ENCODE measurements around the gene HOXC10. TPM values are rescaled to one million over a fixed set of nuclear protein-coding genes. Genes with fewer than 3 reads are reported as not detected.

Gene HOXC10
- total RNA-seq, 1 experiment from 2014 or later = 154 TPM

GRCh38 chr12:53987787-53988230, 2.9 kb downstream of the HOXC10 start:
- TF ChIP-seq SIN3A (IDR thresholded peaks at IDR 0.05; ENCODE audit: borderline replicate concordance, insufficient read depth, low read depth, low read length) (0 out of 2 replicates have a peak, but pooled peaks have one; percentile 47), TCF7L2 (IDR thresholded peaks at IDR 0.05; ENCODE audit: low read depth, low read length) (no peak)
- in situ Hi-C loops (cut with HindIII; ENCODE audit: low pct_unique_long_range_greater_than_20kb, low sequenced_read_pairs) (no loop called here), intact Hi-C loops (cut with micrococcal nuclease; ENCODE audit: unreplicated experiment) (no loop called here)
- H3K36me3 ChIP-seq (ENCODE audit: control insufficient read depth, insufficient read depth, low read length) = no peaks in the 10 kb centered on the region
- H3K4me1 ChIP-seq (ENCODE audit: control insufficient read depth, insufficient read depth, low read length) = peaks cover 16% of the 10 kb centered on the region
- no peaks in the 10 kb centered on the region for H3K27me3 ChIP-seq (ENCODE audit: control insufficient read depth, insufficient read depth, low read length)
- H3K4me3 ChIP-seq (ENCODE audit: low read depth in 2 of 2, low read length in 2 of 2) = peak overlapping the region; percentile 66 to 67
- ChIA-PET POLR2A (interaction anchor here (0.6 to 1.8 kb wide), 3 partner anchors 10 to 15 kb away, joined by 3 to 9 read pairs (median 4); no protein-coding TSS in a partner anchor), CTCF (interaction anchor here (0.7 to 1.3 kb wide), 5 partner anchors 10 to 214 kb away, joined by 3 to 8 read pairs (median 5); no protein-coding TSS in a partner anchor)
- DNase-seq (ENCODE audit: low read depth, low spot score) = no peak
- H3K9me3 ChIP-seq (ENCODE audit: control insufficient read depth, insufficient read depth, low read depth, low read length) = no peaks in the 10 kb centered on the region
- BruUV-seq (replicated peaks) = no TSS peak
- H3K27ac ChIP-seq (ENCODE audit: low read length) = peak overlapping the region; percentile 99
- ATAC-seq = no peak

GRCh38 chr12:53988541-53989226, 3.7 kb downstream of the HOXC10 start:
- peak overlapping the region; percentile 66 to 67 for H3K4me3 ChIP-seq (ENCODE audit: low read depth in 2 of 2, low read length in 2 of 2)
- CTCF ChIA-PET = interaction anchor here (0.7 to 1.3 kb wide), 2 partner anchors 9 to 210 kb away, joined by 5 to 8 read pairs; no protein-coding TSS in a partner anchor

More at GRCh38 chr12:53988541-53989226, 3.7 kb downstream of the HOXC10 start:
- Histone ChIP-seq H3K27ac (ENCODE audit: low read length) (peak overlapping the region; percentile 99), H3K9me3 (ENCODE audit: control insufficient read depth, insufficient read depth, low read depth, low read length) (no peaks in the 10 kb centered on the region), H3K27me3 (ENCODE audit: control insufficient read depth, insufficient read depth, low read length) (no peaks in the 10 kb centered on the region), H3K4me1 (ENCODE audit: control insufficient read depth, insufficient read depth, low read length) (peaks cover 19% of the 10 kb centered on the region), H3K36me3 (ENCODE audit: control insufficient read depth, insufficient read depth, low read length) (no peaks in the 10 kb centered on the region)
- no TSS peak for BruUV-seq (replicated peaks)
- no peak for ATAC-seq
- DNase-seq (ENCODE audit: low read depth, low spot score) = no peak
- POLR2A ChIA-PET = interaction anchor here (0.5 to 1.8 kb wide), 3 partner anchors 10 to 301 kb away, joined by 3 to 9 read pairs (median 4); no protein-coding TSS in a partner anchor
- intact Hi-C loops (cut with micrococcal nuclease; ENCODE audit: unreplicated experiment) = no loop called here
- no peak for TF ChIP-seq TCF7L2 (IDR thresholded peaks at IDR 0.05; ENCODE audit: low read depth, low read length)
- no peak for TF ChIP-seq SIN3A (IDR thresholded peaks at IDR 0.05; ENCODE audit: borderline replicate concordance, insufficient read depth, low read depth, low read length)
- TF ChIP-seq POLR2AphosphoS5 (IDR thresholded peaks at IDR 0.05; ENCODE audit: low read depth, low read length) = no peak
- no peak for TF ChIP-seq CTCF (IDR thresholded peaks at IDR 0.05)
- TF ChIP-seq REST (IDR thresholded peaks at IDR 0.05; ENCODE audit: insufficient read depth in 1 of 2, low read depth in 2 of 2, low read length in 1 of 2) = no peak
- in situ Hi-C loops (cut with HindIII; ENCODE audit: low pct_unique_long_range_greater_than_20kb, low sequenced_read_pairs) = no loop called here

All from Panc1 (cell line).